GM12878 (cell line): ENCODE data around the gene CD48.

Experiments used
- CBFB ChIP-seq: IDR thresholded peaks from 2 replicates; pipeline ENCODE4 v1.6.1; 2016; ENCODE audit warnings: antibody characterized with exemption, low read depth
- CTCF ChIP-seq, 3 experiments: IDR thresholded peaks in 2 of 3; conservative IDR thresholded peaks in 1 of 3; 2 replicates each; pipeline ENCODE4 v1.5.1; 2011; ENCODE audit warnings: low read depth in 3 of 3, low read length in 3 of 3, mild to moderate bottlenecking in 3 of 3, control low read depth in 2 of 3, moderate library complexity in 2 of 3, inconsistent platforms in 1 of 3, mixed read lengths in 1 of 3; ENCODE audit not compliant: control insufficient read depth in 2 of 3, insufficient read depth in 1 of 3; ENCODE audit errors: extremely low read depth in 1 of 3
- ESRRA ChIP-seq: IDR thresholded peaks from 2 replicates; pipeline ENCODE4 v1.6.1; 2012; ENCODE audit warnings: mild to moderate bottlenecking, low read length, improper control_type of control experiment
- MYB ChIP-seq: fragments of 150-350 bp; IDR thresholded peaks from 2 replicates; pipeline ENCODE4 v1.6.1; 2014; ENCODE audit warnings: mild to moderate bottlenecking, low read depth, low read length, borderline replicate concordance
- ZBTB33 ChIP-seq: fragments of 450-650 bp; IDR thresholded peaks from 2 replicates; pipeline ENCODE4 v1.6.1; 2017; ENCODE audit warnings: mild to moderate bottlenecking

DNA sequence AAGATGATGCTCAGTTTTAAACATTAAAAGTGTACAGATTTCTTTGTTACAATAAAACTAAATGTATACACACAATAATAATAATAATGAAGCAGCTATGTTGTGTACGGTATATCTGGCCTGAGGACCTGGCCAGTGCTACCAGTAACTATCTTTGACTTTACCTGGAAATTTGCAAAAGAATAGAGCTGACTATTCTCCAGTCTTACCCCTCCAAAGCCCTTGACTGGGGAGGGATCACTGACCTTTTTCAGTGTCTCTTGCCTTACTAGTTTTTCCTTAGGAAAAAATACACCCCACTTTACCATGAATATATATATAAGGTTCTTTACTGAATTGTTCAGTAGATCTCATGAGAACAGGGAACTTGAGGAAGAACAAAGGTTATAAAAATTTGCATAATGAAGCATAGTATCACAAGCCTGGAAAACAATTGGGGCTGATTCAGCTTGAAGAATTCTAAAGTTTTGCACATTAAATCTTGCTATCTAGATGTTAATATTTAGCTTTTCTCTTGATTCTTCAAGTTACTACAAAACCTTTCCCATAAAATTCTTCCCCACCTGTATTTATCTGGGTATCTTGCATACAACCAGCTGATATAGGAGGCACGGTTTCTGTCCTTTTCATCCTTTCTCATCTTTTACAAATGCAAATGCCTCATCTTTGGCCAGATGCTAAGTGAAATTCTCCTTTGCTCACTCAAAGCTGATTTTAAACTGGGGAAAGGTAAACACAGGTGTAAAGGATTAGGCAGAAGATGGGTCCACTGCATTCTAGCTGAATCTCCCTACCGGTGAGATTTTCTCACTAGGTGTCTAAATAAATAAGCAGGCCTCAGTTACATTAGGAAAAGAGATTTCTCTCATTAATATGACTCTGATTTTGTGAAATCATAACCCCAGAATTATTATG is 39.8 kb downstream of the CD48 start:
- TF ChIP-seq CBFB, result no peak
- no peak for TF ChIP-seq MYB
- TF ChIP-seq ESRRA, result no peak
- TF ChIP-seq ZBTB33, result no peak
- TF ChIP-seq CTCF (IDR thresholded peaks at IDR 0.05 in 2 of 3, conservative IDR thresholded peaks at IDR 0.05 in 1 of 3; ENCODE audit: control insufficient read depth in 2 of 3, extremely low read depth in 1 of 3, insufficient read depth in 1 of 3, low read depth in 3 of 3, low read length in 3 of 3), result no peak
